PC-3 (cell line): ENCODE measurements around the gene SLC7A9. TPM values are rescaled to one million over a fixed set of nuclear protein-coding genes. Genes with fewer than 3 reads are reported as not detected.

Source experiments
- ATAC-seq: fragments of 200-7000 bp; cut with Tn5 transposase; 2 replicates; pipeline ENCODE4 v1.9.1; 2020; ENCODE audit warnings: mild to moderate bottlenecking, moderate library complexity
- BruUV-seq: library from RNA; stranded (reverse); fragments of 400-500 nt; replicated peaks from 2 replicates; lab custom pipeline; 2021; lab: Mats Ljungman, UMichigan
- CTCF ChIA-PET: fragments of 300-600 bp; sonication (Branson Sonifier 250); formaldehyde crosslinking; loops from one replicate; lab custom pipeline; 2022; ENCODE audit warnings: antibody characterized with exemption; lab: Charles Lee
- POLR2A ChIA-PET: fragments of 300-600 bp; sonication (Branson Sonifier 250); formaldehyde crosslinking; loops from one replicate; lab custom pipeline; 2022; ENCODE audit warnings: antibody characterized with exemption; ENCODE audit not compliant: unreplicated experiment; lab: Charles Lee
- DNase-seq: peaks from one replicate; pipeline ENCODE4 v3.0.0-alpha.2; 2015
- H2AFZ ChIP-seq: fragments of 300-600 bp; sonication (generic); 2 replicates; pipeline ENCODE4 v1.6.0; 2016; ENCODE audit warnings: antibody characterized with exemption, low read length
- H3F3A ChIP-seq: fragments of 300-600 bp; sonication (generic); one replicate; pipeline ENCODE4 v1.6.0; 2017; ENCODE audit warnings: antibody characterized with exemption, low read length, control low read depth, mild to moderate bottlenecking; ENCODE audit not compliant: unreplicated experiment
- H3K27ac ChIP-seq: fragments of 300-600 bp; sonication (generic); 2 replicates; pipeline ENCODE4 v1.5.1; 2016; ENCODE audit warnings: mild to moderate bottlenecking, low read length
- H3K27me3 ChIP-seq: fragments of 300-600 bp; sonication (generic); 2 replicates; pipeline ENCODE4 v1.6.1; 2016; ENCODE audit warnings: low read length, mixed read lengths
- H3K36me3 ChIP-seq: fragments of 300-600 bp; sonication (generic); 2 replicates; pipeline ENCODE4 v1.6.1; 2016; ENCODE audit warnings: low read depth, mixed run types, low read length, mixed read lengths
- H3K4me1 ChIP-seq: fragments of 300-600 bp; sonication (generic); 2 replicates; pipeline ENCODE4 v1.5.1; 2016; ENCODE audit warnings: low read length; ENCODE audit not compliant: insufficient read depth
- H3K4me2 ChIP-seq: fragments of 300-600 bp; sonication (generic); 2 replicates; pipeline ENCODE4 v1.6.0; 2016; ENCODE audit warnings: low read length
- H3K4me3 ChIP-seq: fragments of 300-600 bp; sonication (generic); 2 replicates; pipeline ENCODE4 v1.5.1; 2016; ENCODE audit warnings: mild to moderate bottlenecking, low read length, mixed read lengths
- H3K79me2 ChIP-seq: fragments of 300-600 bp; sonication (generic); 2 replicates; pipeline ENCODE4 v1.6.1; 2017; ENCODE audit warnings: low read length, mixed read lengths
- H3K9ac ChIP-seq: fragments of 300-600 bp; sonication (generic); 2 replicates; pipeline ENCODE4 v1.6.0; 2016; ENCODE audit warnings: mild to moderate bottlenecking, low read length
- H3K9me2 ChIP-seq: fragments of 300-600 bp; sonication (generic); replicated peaks from 2 replicates; pipeline ENCODE4 v1.6.1; 2016; ENCODE audit warnings: mixed run types, low read length, mixed read lengths
- H3K9me3 ChIP-seq: fragments of 300-600 bp; sonication (generic); 2 replicates; pipeline ENCODE4 v1.6.1; 2016; ENCODE audit warnings: low read length, mixed read lengths
- H4K20me1 ChIP-seq: fragments of 300-600 bp; sonication (generic); 2 replicates; pipeline ENCODE4 v1.6.1; 2016; ENCODE audit warnings: low read length, mixed read lengths
- EZH2 ChIP-seq: fragments of 300-600 bp; sonication (generic); IDR thresholded peaks from one replicate; pipeline ENCODE4 v1.6.1; 2017; ENCODE audit warnings: antibody characterized with exemption, mild to moderate bottlenecking, low read length; ENCODE audit not compliant: unreplicated experiment
- EZH2phosphoT487 ChIP-seq: fragments of 300-600 bp; sonication (generic); IDR thresholded peaks from 2 replicates; pipeline ENCODE4 v1.6.1; 2018; ENCODE audit warnings: mild to moderate bottlenecking, antibody characterized with exemption, low read length, borderline replicate concordance
- intact Hi-C: fragments of 100-400 bp; cut with micrococcal nuclease; formaldehyde crosslinking; loops from 2 replicates; pipeline ENCODE4 v1.9.0; 2023
- total RNA-seq: library from RNA; depleted of rRNA; stranded (reverse); fragments of >200 nt; gene quantifications from 2 replicates; pipeline ENCODE4 v1.2.3, GENCODE V29; 2014
- TF ChIP-seq, protein P1 (sequence below): fragments of 300-600 bp; sonication (generic); conservative IDR thresholded peaks from 2 replicates; pipeline ENCODE4 v1.5.1; 2017; ENCODE audit warnings: antibody characterized with exemption, low read depth, mild to moderate bottlenecking, low read length

SLC7A9 gene
- total RNA-seq, 1 experiment from 2014 or later = not detected

DNA sequence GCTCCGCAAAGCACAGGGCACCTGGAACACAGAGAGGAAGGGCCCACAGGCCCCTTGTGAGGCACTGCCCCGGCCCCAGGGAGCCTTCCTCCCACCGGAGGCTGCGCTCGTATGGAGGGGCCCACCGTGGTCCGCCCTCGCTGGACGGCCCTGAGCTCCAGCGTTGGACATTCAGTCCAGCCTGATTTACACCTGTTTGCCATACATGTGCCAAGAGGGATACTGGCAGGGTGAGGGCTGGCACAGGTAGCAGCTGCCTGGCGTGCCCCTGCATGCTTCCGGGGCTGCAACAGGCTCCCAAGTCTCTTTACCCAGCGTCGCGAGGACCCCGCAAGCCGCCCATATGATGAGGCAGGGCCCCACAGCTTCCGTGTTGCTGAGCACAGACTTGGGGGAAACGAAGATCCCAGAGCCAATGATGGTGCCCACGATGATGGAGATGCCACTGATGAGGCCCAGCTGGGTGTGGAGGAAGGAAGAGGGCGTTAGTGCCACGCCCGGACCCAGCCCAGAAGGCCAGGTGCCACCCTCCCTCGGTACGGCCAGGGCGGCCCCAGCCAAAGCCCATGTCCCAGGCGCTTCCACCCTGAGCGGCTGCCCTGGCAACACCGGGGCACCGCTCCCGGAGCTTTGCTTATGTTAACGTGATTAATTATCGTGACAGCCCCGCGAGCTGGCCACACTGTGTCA lies 5.1 kb downstream of the SLC7A9 start:
- no peak overlapping the region for H3K4me2 ChIP-seq
- TF ChIP-seq EZH2phosphoT487 (no peak), EZH2 (no peak)
- TF ChIP-seq, protein P1, sequence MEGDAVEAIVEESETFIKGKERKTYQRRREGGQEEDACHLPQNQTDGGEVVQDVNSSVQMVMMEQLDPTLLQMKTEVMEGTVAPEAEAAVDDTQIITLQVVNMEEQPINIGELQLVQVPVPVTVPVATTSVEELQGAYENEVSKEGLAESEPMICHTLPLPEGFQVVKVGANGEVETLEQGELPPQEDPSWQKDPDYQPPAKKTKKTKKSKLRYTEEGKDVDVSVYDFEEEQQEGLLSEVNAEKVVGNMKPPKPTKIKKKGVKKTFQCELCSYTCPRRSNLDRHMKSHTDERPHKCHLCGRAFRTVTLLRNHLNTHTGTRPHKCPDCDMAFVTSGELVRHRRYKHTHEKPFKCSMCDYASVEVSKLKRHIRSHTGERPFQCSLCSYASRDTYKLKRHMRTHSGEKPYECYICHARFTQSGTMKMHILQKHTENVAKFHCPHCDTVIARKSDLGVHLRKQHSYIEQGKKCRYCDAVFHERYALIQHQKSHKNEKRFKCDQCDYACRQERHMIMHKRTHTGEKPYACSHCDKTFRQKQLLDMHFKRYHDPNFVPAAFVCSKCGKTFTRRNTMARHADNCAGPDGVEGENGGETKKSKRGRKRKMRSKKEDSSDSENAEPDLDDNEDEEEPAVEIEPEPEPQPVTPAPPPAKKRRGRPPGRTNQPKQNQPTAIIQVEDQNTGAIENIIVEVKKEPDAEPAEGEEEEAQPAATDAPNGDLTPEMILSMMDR = no peak
- H3K79me2 ChIP-seq = no peaks in the 10 kb centered on the region
- H3K9me2 ChIP-seq = no peaks in the 10 kb centered on the region
- no peaks in the 10 kb centered on the region for H3F3A ChIP-seq
- no peak overlapping the region for H3K4me3 ChIP-seq
- intact Hi-C loops = no loop called here
- no peak overlapping the region for H3K9ac ChIP-seq
- no peaks in the 10 kb centered on the region for H3K27me3 ChIP-seq
- H3K27ac ChIP-seq = no peak overlapping the region
- H3K9me3 ChIP-seq = no peaks in the 10 kb centered on the region
- H3K4me1 ChIP-seq = no peaks in the 10 kb centered on the region
- BruUV-seq = no TSS peak
- DNase-seq = no peak
- ChIA-PET POLR2A (no interaction called here), CTCF (no interaction called here)
- no peak overlapping the region for H2AFZ ChIP-seq
- H3K36me3 ChIP-seq = no peaks in the 10 kb centered on the region
- ATAC-seq = no peak
- no peaks in the 10 kb centered on the region for H4K20me1 ChIP-seq

DNA sequence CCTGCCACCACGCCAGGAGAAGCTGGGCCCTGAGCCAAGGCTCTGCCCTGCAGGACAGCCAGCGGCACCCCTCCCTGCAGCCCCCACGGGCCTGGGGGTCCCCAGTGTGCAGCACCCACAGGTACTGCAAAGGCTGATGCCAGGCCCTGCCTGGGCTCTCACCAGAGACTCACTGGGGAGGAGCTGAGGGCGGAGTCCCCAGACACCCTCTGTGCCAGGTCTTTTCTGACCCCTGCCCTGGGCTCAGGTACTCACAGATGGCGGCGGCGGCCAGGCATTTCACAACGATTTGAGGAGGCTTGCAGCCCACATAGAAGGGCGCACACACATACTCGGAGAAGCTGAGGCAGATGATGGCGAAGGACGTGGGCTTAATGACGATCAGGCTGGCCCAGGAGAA lies 5.7 kb downstream of the SLC7A9 start:
- Histone ChIP-seq H3F3A (no peaks in the 10 kb centered on the region), H2AFZ (no peak overlapping the region), H3K36me3 (no peaks in the 10 kb centered on the region), H3K9ac (no peak overlapping the region), H3K9me2 (no peaks in the 10 kb centered on the region), H3K27ac (no peak overlapping the region), H3K9me3 (no peaks in the 10 kb centered on the region), H3K4me3 (no peak overlapping the region), H3K4me2 (no peak overlapping the region), H3K79me2 (no peaks in the 10 kb centered on the region), H3K4me1 (no peaks in the 10 kb centered on the region), H4K20me1 (no peaks in the 10 kb centered on the region), H3K27me3 (no peaks in the 10 kb centered on the region)
- ATAC-seq (no peak), DNase-seq (no peak)
- intact Hi-C loops = no loop called here
- ChIA-PET CTCF (no interaction called here), POLR2A (no interaction called here)
- no TSS peak for BruUV-seq
- TF ChIP-seq EZH2phosphoT487 (no peak), EZH2 (no peak)
- TF ChIP-seq, protein P1 = no peak

DNA sequence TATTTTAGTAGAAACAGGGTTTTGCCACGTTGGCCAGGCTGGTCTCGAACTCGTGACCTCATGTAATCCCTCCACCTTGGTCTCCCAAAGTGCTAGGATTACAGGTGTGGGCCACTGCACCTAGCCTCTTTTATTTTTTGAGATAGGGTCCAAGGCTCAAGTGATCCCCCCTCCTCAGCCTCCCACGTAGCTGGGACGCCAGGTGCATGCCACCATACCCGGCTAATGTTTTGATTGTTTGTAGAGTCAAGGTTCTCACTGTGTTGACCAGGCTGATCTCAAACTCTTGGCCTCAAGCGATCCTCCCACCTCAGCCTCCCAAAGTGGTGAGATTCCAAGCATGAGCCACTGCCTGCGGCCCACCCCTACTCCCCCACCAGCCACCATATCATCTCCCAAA lies 6.3 kb downstream of the SLC7A9 start:
- TF ChIP-seq EZH2phosphoT487 (no peak), EZH2 (no peak)
- TF ChIP-seq, protein P1 = no peak
- ATAC-seq (no peak), DNase-seq (no peak)
- H3K79me2 ChIP-seq = no peaks in the 10 kb centered on the region
- H3K9ac ChIP-seq = no peak overlapping the region
- H3K27me3 ChIP-seq = no peaks in the 10 kb centered on the region
- H3K9me2 ChIP-seq = no peaks in the 10 kb centered on the region
- no peak overlapping the region for H3K27ac ChIP-seq
- ChIA-PET CTCF (no interaction called here), POLR2A (no interaction called here)
- no peaks in the 10 kb centered on the region for H3K9me3 ChIP-seq
- no TSS peak for BruUV-seq
- no peak overlapping the region for H3K4me3 ChIP-seq
- no peak overlapping the region for H3K4me2 ChIP-seq
- no peaks in the 10 kb centered on the region for H4K20me1 ChIP-seq
- no peaks in the 10 kb centered on the region for H3K36me3 ChIP-seq
- H2AFZ ChIP-seq = no peak overlapping the region
- H3F3A ChIP-seq = no peaks in the 10 kb centered on the region
- intact Hi-C loops = no loop called here
- H3K4me1 ChIP-seq = no peaks in the 10 kb centered on the region
